GM21381 (cell line): ENCODE data around the gene DLGAP1.

Experiments used
- ATAC-seq: cut with Tn5 transposase; IDR thresholded peaks from one replicate; pipeline ENCODE4 v1.9.1; 2021; ENCODE audit warnings: mild to moderate bottlenecking, moderate library complexity; ENCODE audit not compliant: unreplicated experiment

The DLGAP1 gene

DNA sequence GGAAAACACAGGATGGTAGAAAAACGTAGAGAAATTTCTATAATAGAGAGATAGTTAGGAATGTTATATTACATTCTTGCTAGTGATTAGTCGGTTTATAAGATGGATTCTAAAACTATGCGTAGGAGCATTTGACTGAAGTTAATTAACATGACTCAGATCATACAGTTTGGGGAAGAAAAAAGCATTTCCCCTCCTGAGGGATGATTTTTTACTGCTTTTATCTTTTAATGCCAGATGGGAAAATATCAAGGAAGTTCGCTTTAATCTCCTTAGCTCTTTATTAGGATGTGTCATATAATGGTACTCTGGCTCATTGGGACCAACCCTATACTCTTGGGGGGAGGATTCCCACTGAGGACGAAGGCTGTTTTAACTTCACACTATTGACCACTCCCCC lies 503.1 kb downstream of the DLGAP1 start:
- ATAC-seq: no peak

DNA sequence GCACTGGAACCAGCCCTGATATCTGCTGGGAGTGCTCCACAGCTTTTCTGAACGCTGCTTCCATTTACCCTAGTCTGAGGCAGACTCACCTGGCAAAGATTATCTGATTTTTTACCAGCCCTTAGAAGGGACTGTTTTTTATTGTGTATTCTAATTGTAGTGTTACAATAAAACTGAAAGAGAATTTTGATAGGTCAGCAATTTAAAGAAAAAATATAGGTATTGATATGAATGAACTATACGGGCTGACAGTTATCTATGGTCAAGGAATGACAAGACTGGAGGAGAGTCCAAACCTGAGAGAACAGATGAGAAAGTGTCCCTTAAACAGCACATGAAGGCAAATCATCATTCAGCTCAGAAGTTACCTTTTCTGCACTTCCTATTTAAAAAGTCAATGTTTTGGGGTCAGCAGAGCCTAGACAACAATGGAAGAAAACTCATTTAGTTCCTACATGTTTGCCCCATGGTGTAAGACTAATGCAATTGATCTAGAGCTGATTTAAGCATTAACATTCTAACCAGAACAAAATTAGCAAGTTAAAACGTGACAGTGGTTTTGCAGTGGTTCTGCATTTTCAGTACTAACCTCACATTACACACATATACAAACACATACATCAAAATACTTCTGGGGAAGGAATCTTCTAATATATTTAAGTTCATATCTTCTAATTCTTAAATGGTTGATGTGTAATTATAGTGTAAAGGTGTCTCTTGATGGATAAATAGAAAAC lies 504.3 kb downstream of the DLGAP1 start:
- ATAC-seq: no peak

GRCh38 chr18:3948958-3949357 lies 506.1 kb downstream of the DLGAP1 start:
- no peak for ATAC-seq

DNA sequence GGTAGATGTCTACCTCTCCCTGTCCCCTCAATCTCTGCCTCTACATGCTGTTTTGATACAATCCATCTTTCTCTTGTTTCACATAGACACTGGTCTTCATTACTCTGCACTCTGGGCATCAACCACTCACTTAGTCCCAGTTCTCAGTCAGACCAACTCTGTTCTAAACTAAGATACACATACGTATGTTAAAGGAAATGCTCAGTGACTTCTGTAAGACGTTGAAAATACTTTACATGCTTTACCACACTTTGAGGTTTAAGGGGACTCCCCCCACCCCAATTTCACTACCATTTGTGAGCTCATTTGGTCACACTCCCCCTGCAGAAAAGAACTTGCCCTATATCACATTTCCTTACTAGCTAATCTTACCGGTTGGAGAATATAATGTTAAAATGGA lies 507.7 kb downstream of the DLGAP1 start:
- no peak for ATAC-seq

DNA sequence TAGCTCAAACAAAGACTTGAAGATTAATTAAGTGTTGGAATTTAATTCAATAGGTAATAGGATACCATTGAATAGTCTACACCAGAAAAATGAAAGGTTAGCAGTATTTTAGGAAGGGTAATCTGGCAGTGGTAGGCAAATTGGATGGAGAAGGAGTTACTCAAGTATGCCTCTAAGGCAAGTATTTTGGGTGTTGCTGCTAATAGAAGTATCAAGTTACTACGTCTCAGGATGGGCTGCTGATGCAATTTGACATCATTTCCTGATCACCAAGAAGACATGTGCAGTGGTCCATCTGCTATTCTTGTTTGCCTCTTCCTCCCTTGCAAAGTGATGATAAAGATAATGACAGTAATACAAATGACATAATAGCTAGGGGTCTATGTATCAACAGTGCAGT lies 519.8 kb downstream of the DLGAP1 start:
- no peak for ATAC-seq

DNA sequence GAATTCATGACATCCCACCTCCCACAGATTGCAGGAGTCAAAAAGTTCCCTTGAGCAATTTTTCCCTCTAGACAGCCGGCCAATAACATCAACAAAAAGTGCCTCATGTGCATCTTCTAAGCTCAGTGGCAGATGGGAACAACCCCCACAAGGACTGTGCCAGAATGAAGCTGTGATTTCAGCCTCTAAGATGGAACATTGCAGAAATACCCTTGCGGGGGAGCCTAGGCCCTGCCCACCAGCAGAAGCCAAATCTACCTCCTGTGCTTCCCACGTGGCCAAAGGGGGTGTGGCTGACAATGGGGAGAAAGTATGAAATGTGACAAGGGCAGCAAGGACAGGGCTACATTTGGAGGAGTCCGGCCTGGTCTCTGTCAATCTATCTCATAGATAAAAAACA lies 522.8 kb downstream of the DLGAP1 start:
- no peak for ATAC-seq

- ATAC-seq: no peak
Observed at GRCh38 chr18:3931542-3932112, 523.5 kb downstream of the DLGAP1 start.

DNA sequence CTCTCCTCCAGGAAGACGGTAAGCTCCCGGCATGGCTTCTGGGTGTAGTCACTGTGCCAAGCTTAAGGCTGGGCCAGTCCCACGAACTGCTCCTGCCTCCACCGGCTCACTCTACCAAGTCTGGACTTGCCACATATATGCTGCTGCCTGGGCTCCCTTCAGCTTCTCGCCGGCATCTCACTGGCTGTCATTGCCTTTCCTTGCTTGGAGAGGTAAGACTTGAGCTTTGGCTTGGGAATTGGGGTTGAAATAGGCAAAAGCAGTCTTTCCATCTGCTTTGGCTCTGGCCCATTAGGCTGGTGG lies 524.1 kb downstream of the DLGAP1 start:
- no peak for ATAC-seq

- no peak for ATAC-seq
Observed at GRCh38 chr18:3930126-3931012, 524.7 kb downstream of the DLGAP1 start.

GRCh38 chr18:3924455-3924854 lies 530.7 kb downstream of the DLGAP1 start:
- no peak for ATAC-seq

DNA sequence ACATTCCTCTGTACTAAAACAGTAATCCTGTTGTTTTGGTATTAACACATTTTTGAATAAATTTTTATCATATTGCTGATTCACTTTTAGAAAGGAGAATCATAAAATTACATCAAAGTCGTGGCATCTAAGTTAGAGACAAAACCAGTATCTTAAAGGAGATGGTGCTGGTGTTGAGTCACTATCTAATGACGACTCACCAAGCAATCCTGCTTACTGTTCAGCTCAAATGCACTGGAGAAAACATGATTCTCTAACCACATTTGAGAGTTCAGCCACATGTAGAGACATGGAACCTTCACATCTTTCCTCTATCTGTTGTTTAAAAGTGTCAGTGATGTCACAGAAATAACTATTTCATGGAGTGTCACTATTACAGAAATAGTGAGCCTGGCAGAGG lies 531.4 kb downstream of the DLGAP1 start:
- ATAC-seq: no peak

GRCh38 chr18:3921826-3922225 lies 533.3 kb downstream of the DLGAP1 start:
- no peak for ATAC-seq

- no peak for ATAC-seq
Observed at GRCh38 chr18:3920832-3921231, 534.3 kb downstream of the DLGAP1 start.

DNA sequence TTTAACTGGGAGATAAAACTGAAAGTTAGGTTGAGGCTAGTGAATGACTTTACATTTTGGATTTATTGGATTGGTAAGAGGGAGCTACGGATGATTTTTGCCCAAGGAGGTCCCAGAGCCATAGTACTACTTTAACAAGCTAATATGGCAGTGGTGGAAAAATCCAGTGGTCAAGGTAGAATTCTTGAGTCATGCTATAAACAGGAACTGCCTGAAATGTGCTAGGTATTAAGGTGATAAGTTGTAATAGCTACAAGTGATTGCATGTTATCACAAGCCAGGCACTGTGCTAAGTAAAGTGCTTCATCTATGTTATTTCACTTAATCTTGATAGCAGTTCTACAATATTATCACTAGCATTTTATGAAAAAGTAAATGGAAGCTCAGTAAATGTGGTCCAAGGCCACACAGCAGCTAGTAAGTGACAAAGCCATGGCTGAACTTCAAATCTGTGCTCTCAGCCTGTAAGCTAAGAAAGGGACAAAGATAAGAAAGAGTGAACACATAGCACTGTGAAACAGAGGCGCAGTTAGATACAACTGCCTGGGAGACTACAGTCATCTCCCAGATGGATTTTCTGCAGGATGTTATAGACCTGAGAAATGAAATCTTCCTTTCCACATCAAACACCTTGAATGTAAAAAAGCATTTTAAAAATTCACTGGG lies 535.6 kb downstream of the DLGAP1 start:
- ATAC-seq: no peak

DNA sequence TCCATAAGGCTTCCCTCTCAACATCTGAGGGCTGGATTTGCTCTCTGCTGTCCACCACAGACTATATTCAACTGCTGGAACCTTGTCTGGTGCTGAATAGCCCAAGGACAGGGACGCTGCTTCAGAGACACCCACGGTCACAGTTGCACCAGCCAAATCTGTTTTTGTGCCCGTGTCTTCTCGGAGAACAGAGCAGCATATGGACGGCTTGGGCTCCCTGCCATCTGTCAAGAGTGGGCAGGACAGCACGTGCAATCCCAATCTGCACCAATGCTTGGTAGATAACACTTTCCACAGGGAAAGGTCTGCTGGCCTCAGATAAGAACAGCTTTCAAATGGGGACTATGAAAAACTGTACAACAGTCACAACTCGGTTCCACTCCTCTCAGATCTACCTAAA lies 539.0 kb downstream of the DLGAP1 start:
- ATAC-seq: no peak

DNA sequence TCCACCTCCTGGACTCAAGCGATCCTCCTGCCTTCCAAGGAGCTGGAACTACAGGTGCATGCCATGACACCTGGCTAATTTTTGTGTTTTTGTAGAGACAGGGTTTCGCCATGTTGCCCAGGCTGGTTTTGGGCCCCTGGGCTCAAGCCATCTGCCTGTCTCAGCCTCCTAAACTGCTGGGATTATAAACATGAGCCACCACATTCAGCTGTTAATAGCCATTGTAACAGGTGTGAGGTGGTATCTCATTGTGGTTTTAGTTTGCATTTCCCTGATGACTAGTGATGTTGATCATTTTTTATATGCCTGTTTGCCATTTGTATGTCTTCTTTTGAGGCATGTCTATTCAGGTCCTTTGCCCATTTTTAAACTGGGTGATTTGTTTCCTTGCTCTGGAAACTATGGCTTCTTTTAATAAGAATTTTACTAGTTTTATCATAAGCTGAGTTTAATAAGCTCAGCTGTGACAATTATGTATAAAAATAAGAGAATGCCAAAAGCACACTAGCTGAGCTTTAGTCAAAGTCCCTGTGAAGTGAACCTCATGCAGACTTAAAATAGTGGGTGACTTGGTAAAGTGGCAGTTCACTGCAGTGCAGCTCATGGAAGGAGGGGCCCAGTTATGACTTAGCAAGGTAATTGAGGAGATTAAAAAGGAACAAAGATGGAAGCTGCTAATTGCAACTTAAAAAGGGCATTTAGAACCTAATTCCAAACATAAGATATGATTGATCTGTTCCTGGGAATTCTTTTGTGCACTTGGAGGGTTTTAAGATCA lies 540.1 kb downstream of the DLGAP1 start:
- ATAC-seq: no peak

- no peak for ATAC-seq
Observed at GRCh38 chr18:3914109-3914508, 541.0 kb downstream of the DLGAP1 start.

DNA sequence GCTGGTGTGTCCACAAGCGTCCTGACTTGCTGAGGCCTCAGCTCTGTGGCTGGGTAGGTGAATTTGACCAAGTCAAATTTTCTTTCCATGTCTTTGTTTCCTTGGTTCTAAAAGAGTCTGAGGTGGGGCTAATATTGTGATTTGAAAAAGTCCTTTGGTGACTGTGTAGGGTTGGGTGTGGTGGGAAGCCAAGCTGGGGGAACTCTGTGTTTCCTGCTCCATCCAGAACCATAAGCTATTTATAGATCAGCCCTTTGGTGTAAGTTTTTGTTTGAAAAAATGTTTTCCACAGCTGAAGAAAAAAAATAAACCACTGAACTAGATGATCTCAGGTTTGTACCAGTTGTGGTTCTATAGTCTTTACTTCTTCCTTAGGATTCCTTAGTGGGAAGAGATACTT lies 542.4 kb downstream of the DLGAP1 start:
- no peak for ATAC-seq

- ATAC-seq: no peak
Observed at GRCh38 chr18:3911413-3911812, 543.7 kb downstream of the DLGAP1 start.

GRCh38 chr18:3910512-3910911 lies 544.6 kb downstream of the DLGAP1 start:
- ATAC-seq: no peak

- ATAC-seq: no peak
Observed at GRCh38 chr18:3907955-3908354, 547.2 kb downstream of the DLGAP1 start.
